HepG2 (cell line): Measurements from ENCODE around the gene SYNJ2. TPM values are rescaled to one million over a fixed set of nuclear protein-coding genes. Genes with fewer than 3 reads are reported as not detected.

Source experiments
- AKAP8 ChIP-seq: sonication (generic); formaldehyde crosslinking; IDR thresholded peaks from 2 replicates; pipeline ENCODE4 v1.5.1; 2020; ENCODE audit warnings: mild to moderate bottlenecking, missing genetic modification reagents
- CEBPB ChIP-seq: IDR thresholded peaks from 2 replicates; pipeline ENCODE4 v1.6.1; 2011; ENCODE audit warnings: low read depth, low read length, improper control_type of control experiment, borderline replicate concordance
- HNF4A ChIP-seq: sonication (generic); formaldehyde crosslinking; IDR thresholded peaks from 2 replicates; pipeline ENCODE4 v1.4.0; 2020; ENCODE audit warnings: missing genetic modification reagents
- HOXA9 ChIP-seq: sonication (generic); formaldehyde crosslinking; IDR thresholded peaks from 2 replicates; pipeline ENCODE4 v1.8.1; 2022; ENCODE audit warnings: missing genetic modification reagents, mild to moderate bottlenecking, moderate library complexity, borderline replicate concordance
- KAT2B ChIP-seq: fragments of 150-350 bp; IDR thresholded peaks from 2 replicates; pipeline ENCODE4 v1.6.1; 2014; ENCODE audit warnings: low read depth, low read length, borderline replicate concordance
- MYC ChIP-seq: sonication (generic); formaldehyde crosslinking; IDR thresholded peaks from 2 replicates; pipeline ENCODE4 v1.9.0; 2021; ENCODE audit warnings: missing genetic modification reagents, borderline replicate concordance
- RARA ChIP-seq: IDR thresholded peaks from 2 replicates; pipeline ENCODE4 v1.6.1; 2016; ENCODE audit warnings: missing genetic modification reagents, missing compliant biosample characterization
- TBP ChIP-seq: sonication (generic); formaldehyde crosslinking; IDR thresholded peaks from 2 replicates; pipeline ENCODE4 v1.5.0; 2020; ENCODE audit warnings: missing genetic modification reagents
- TGIF2 ChIP-seq: IDR thresholded peaks from 2 replicates; pipeline ENCODE4 v1.6.1; 2016; ENCODE audit warnings: control low read depth, missing compliant biosample characterization
- TOPORS ChIP-seq: sonication (generic); formaldehyde crosslinking; IDR thresholded peaks from 2 replicates; pipeline ENCODE4 v1.8.0; 2023; ENCODE audit warnings: mild to moderate bottlenecking, missing genetic modification reagents
- ZFP62 ChIP-seq: sonication (generic); formaldehyde crosslinking; IDR thresholded peaks from 2 replicates; pipeline ENCODE4 v1.4.0; 2020; ENCODE audit warnings: missing genetic modification reagents
- ZNF256 ChIP-seq: sonication (generic); formaldehyde crosslinking; conservative IDR thresholded peaks from 2 replicates; pipeline ENCODE4 v1.4.0; 2020; ENCODE audit warnings: missing genetic modification reagents
- ZNF30 ChIP-seq: sonication (generic); formaldehyde crosslinking; IDR thresholded peaks from 2 replicates; pipeline ENCODE4 v1.5.0; 2020; ENCODE audit warnings: mild to moderate bottlenecking, missing genetic modification reagents
- ZNF598 ChIP-seq: sonication (generic); formaldehyde crosslinking; IDR thresholded peaks from 2 replicates; pipeline ENCODE4 v1.5.1; 2020; ENCODE audit warnings: mild to moderate bottlenecking, missing genetic modification reagents, borderline replicate concordance
- ZSCAN21 ChIP-seq: sonication (generic); formaldehyde crosslinking; IDR thresholded peaks from 2 replicates; pipeline ENCODE4 v1.8.0; 2022; ENCODE audit warnings: mild to moderate bottlenecking, missing genetic modification reagents, moderate library complexity, borderline replicate concordance
- polyA plus RNA-seq, 8 experiments: library from polyadenylated mRNA; depleted of rRNA in 3 of 8; stranded (reverse) in 7 of 8; unstranded in 1 of 8; fragments of >200 nt; fragmentation: Illumina TruSeq in 4 of 8; extraction: Trizol in 4 of 8; gene quantifications; 2 replicates each; pipeline versions ENCODE4 v1.2.1 to v1.2.3, GENCODE V29; 2011 to 2016; ENCODE audit warnings: low read depth in 4 of 8, missing spikeins in 1 of 8, mixed read lengths in 1 of 8; ENCODE audit not compliant: insufficient read depth in 1 of 8
- total RNA-seq, 5 experiments: library from RNA; depleted of rRNA; stranded (reverse); fragments of >200 nt; fragmentation: Illumina TruSeq; extraction: Trizol; gene quantifications; 2 replicates each; pipeline ENCODE4 v1.2.3, GENCODE V29; 2016; ENCODE audit warnings: low read depth in 1 of 5
- TF ChIP-seq, protein P1 (sequence below): sonication (generic); formaldehyde crosslinking; IDR thresholded peaks from 2 replicates; pipeline ENCODE4 v1.4.0; 2020; ENCODE audit warnings: missing genetic modification reagents
- TF ChIP-seq, protein P2 (sequence below): sonication (generic); formaldehyde crosslinking; IDR thresholded peaks from 2 replicates; pipeline ENCODE4 v1.4.0; 2020; ENCODE audit warnings: missing genetic modification reagents
- TF ChIP-seq, protein P3 (sequence below): IDR thresholded peaks from 2 replicates; pipeline ENCODE4 v1.6.1; 2016; ENCODE audit warnings: low read depth, control low read depth
- TF ChIP-seq, protein P4 (sequence below): sonication (generic); formaldehyde crosslinking; IDR thresholded peaks from 2 replicates; pipeline ENCODE4 v1.8.0; 2022; ENCODE audit warnings: missing genetic modification reagents, low read depth, mild to moderate bottlenecking, borderline replicate concordance

SYNJ2 gene
- total and polyA plus RNA-seq, 2 of the 13 experiments (the other 11 are each of a cell fraction or from before 2014, with no cell fraction given) = 39.1 to 57.6 TPM

DNA sequence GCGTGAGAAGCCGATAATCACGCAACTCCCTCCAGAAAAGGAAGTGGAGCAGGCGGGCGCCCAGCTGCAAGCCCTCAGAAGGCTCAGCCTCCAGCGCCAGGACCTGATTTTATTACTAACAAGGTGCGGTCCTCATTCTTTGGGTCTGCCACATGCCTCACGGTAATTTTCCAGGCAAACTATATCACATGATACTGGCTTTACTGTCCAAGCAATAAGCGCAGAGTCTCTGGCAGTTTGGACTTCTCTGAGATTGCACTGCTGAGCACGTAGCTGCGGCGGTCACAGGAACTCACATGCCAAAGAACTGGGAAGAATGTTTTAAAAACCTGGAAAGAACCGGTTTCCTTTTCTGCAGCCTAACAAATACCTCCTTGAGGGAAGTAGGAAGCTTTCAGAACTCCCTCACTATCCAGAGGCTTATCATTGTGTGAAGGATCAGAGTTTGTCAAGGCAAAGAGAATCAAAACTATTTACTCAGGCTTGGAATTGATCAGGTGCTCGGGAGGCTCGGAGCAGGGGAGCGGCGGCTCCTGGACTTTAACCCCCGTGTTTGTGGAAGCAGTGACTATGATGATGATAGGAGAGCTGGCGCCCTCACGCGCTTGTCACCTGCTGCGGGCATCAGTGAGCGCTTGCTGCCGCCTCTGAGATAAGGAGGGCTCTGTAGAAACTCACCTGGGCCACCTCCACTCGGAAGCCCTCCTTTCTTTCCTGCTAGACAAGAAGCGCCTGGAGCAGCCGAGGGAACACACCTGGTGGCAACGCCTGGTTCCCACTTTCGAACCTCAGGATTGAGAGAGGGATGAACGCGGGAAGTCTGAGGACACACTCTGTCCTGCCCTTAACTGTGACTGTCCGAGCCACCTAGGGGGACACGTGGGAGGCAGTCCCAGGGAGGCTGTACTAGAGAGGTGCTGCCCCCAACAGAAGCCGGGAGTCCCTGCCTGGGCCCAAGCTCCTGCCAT, 27.2 kb upstream of the SYNJ2 start (continued):
- peak; percentile 15; the same call in 1 of the 2 replicates for TF ChIP-seq TBP (CRISPR knock-in tag)
- TF ChIP-seq KAT2B = no peak
- peak; percentile 58 for TF ChIP-seq MYC (CRISPR knock-in tag)
- TF ChIP-seq AKAP8 = 0 out of 2 replicates have a peak, but pooled peaks have one; percentile 25
- TF ChIP-seq, protein P1, sequence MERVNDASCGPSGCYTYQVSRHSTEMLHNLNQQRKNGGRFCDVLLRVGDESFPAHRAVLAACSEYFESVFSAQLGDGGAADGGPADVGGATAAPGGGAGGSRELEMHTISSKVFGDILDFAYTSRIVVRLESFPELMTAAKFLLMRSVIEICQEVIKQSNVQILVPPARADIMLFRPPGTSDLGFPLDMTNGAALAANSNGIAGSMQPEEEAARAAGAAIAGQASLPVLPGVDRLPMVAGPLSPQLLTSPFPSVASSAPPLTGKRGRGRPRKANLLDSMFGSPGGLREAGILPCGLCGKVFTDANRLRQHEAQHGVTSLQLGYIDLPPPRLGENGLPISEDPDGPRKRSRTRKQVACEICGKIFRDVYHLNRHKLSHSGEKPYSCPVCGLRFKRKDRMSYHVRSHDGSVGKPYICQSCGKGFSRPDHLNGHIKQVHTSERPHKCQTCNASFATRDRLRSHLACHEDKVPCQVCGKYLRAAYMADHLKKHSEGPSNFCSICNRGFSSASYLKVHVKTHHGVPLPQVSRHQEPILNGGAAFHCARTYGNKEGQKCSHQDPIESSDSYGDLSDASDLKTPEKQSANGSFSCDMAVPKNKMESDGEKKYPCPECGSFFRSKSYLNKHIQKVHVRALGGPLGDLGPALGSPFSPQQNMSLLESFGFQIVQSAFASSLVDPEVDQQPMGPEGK (CRISPR knock-in tag) = peak; percentile 10; the same call in 1 of the 2 replicates
- TF ChIP-seq ZNF598 (CRISPR knock-in tag) = no peak; the same call in 1 of the 2 replicates
- TF ChIP-seq, protein P2, sequence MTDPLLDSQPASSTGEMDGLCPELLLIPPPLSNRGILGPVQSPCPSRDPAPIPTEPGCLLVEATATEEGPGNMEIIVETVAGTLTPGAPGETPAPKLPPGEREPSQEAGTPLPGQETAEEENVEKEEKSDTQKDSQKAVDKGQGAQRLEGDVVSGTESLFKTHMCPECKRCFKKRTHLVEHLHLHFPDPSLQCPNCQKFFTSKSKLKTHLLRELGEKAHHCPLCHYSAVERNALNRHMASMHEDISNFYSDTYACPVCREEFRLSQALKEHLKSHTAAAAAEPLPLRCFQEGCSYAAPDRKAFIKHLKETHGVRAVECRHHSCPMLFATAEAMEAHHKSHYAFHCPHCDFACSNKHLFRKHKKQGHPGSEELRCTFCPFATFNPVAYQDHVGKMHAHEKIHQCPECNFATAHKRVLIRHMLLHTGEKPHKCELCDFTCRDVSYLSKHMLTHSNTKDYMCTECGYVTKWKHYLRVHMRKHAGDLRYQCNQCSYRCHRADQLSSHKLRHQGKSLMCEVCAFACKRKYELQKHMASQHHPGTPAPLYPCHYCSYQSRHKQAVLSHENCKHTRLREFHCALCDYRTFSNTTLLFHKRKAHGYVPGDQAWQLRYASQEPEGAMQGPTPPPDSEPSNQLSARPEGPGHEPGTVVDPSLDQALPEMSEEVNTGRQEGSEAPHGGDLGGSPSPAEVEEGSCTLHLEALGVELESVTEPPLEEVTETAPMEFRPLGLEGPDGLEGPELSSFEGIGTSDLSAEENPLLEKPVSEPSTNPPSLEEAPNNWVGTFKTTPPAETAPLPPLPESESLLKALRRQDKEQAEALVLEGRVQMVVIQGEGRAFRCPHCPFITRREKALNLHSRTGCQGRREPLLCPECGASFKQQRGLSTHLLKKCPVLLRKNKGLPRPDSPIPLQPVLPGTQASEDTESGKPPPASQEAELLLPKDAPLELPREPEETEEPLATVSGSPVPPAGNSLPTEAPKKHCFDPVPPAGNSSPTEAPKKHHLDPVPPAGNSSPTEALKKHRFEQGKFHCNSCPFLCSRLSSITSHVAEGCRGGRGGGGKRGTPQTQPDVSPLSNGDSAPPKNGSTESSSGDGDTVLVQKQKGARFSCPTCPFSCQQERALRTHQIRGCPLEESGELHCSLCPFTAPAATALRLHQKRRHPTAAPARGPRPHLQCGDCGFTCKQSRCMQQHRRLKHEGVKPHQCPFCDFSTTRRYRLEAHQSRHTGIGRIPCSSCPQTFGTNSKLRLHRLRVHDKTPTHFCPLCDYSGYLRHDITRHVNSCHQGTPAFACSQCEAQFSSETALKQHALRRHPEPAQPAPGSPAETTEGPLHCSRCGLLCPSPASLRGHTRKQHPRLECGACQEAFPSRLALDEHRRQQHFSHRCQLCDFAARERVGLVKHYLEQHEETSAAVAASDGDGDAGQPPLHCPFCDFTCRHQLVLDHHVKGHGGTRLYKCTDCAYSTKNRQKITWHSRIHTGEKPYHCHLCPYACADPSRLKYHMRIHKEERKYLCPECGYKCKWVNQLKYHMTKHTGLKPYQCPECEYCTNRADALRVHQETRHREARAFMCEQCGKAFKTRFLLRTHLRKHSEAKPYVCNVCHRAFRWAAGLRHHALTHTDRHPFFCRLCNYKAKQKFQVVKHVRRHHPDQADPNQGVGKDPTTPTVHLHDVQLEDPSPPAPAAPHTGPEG = peak; percentile 86
- TF ChIP-seq, protein P3, sequence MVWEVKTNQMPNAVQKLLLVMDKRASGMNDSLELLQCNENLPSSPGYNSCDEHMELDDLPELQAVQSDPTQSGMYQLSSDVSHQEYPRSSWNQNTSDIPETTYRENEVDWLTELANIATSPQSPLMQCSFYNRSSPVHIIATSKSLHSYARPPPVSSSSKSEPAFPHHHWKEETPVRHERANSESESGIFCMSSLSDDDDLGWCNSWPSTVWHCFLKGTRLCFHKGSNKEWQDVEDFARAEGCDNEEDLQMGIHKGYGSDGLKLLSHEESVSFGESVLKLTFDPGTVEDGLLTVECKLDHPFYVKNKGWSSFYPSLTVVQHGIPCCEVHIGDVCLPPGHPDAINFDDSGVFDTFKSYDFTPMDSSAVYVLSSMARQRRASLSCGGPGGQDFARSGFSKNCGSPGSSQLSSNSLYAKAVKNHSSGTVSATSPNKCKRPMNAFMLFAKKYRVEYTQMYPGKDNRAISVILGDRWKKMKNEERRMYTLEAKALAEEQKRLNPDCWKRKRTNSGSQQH (CRISPR knock-in tag) = no peak; the same call in 1 of the 2 replicates
- no peak for TF ChIP-seq HOXA9 (CRISPR knock-in tag)
- TF ChIP-seq HNF4A (CRISPR knock-in tag) = peak; percentile 98
- TF ChIP-seq ZFP62 (CRISPR knock-in tag) = no peak
- no peak for TF ChIP-seq CEBPB
- TF ChIP-seq ZSCAN21 (CRISPR knock-in tag) = no peak
- no peak; the same call in 1 of the 2 replicates for TF ChIP-seq TOPORS (CRISPR knock-in tag)
- TF ChIP-seq ZNF30 (CRISPR knock-in tag) = peak; percentile 43; the same call in 1 of the 2 replicates
- TF ChIP-seq ZNF256 = 0 out of 2 replicates have a peak, but pooled peaks have one; percentile 53
- TF ChIP-seq, protein P4, sequence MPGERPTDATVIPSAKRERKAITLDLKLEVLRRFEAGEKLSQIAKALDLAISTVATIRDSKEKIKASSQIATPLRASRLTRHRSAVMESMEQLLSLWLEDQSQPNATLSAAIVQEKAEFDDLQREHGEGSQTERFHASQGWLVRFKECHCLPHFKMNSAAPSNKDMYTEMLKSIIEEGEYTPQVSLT = no peak
- 0 out of 2 replicates have a peak, but pooled peaks have one; percentile 20 for TF ChIP-seq TGIF2
- TF ChIP-seq RARA (CRISPR knock-in tag) = peak; percentile 62
